Measurements from ENCODE around the gene OVCA2.
A peak's percentile ranks its signal among the peaks of the same experiment; 100 is the strongest.

OVCA2 gene

DNA sequence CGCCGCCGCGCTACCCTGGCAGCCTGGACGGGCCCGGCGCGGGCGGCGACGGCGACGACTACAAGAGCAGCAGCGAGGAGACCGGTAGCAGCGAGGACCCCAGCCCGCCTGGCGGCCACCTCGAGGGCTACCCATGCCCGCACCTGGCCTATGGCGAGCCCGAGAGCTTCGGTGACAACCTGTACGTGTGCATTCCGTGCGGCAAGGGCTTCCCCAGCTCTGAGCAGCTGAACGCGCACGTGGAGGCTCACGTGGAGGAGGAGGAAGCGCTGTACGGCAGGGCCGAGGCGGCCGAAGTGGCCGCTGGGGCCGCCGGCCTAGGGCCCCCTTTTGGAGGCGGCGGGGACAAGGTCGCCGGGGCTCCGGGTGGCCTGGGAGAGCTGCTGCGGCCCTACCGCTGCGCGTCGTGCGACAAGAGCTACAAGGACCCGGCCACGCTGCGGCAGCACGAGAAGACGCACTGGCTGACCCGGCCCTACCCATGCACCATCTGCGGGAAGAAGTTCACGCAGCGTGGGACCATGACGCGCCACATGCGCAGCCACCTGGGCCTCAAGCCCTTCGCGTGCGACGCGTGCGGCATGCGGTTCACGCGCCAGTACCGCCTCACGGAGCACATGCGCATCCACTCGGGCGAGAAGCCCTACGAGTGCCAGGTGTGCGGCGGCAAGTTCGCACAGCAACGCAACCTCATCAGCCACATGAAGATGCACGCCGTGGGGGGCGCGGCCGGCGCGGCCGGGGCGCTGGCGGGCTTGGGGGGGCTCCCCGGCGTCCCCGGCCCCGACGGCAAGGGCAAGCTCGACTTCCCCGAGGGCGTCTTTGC lies 16.2 kb downstream of the OVCA2 start:
- peak; percentile 46 to 70 for DNase-seq (ENCODE audit: low read depth in 2 of 2)
- H3K4me3 ChIP-seq (replicated peaks in 1 of 2; ENCODE audit: low read depth in 2 of 2, low read length in 2 of 2), result peak overlapping the region; percentile 30 to 69
- TF ChIP-seq, protein P1, sequence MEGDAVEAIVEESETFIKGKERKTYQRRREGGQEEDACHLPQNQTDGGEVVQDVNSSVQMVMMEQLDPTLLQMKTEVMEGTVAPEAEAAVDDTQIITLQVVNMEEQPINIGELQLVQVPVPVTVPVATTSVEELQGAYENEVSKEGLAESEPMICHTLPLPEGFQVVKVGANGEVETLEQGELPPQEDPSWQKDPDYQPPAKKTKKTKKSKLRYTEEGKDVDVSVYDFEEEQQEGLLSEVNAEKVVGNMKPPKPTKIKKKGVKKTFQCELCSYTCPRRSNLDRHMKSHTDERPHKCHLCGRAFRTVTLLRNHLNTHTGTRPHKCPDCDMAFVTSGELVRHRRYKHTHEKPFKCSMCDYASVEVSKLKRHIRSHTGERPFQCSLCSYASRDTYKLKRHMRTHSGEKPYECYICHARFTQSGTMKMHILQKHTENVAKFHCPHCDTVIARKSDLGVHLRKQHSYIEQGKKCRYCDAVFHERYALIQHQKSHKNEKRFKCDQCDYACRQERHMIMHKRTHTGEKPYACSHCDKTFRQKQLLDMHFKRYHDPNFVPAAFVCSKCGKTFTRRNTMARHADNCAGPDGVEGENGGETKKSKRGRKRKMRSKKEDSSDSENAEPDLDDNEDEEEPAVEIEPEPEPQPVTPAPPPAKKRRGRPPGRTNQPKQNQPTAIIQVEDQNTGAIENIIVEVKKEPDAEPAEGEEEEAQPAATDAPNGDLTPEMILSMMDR (IDR thresholded peaks at IDR 0.05; ENCODE audit: low read depth, low read length), result no peak

DNA sequence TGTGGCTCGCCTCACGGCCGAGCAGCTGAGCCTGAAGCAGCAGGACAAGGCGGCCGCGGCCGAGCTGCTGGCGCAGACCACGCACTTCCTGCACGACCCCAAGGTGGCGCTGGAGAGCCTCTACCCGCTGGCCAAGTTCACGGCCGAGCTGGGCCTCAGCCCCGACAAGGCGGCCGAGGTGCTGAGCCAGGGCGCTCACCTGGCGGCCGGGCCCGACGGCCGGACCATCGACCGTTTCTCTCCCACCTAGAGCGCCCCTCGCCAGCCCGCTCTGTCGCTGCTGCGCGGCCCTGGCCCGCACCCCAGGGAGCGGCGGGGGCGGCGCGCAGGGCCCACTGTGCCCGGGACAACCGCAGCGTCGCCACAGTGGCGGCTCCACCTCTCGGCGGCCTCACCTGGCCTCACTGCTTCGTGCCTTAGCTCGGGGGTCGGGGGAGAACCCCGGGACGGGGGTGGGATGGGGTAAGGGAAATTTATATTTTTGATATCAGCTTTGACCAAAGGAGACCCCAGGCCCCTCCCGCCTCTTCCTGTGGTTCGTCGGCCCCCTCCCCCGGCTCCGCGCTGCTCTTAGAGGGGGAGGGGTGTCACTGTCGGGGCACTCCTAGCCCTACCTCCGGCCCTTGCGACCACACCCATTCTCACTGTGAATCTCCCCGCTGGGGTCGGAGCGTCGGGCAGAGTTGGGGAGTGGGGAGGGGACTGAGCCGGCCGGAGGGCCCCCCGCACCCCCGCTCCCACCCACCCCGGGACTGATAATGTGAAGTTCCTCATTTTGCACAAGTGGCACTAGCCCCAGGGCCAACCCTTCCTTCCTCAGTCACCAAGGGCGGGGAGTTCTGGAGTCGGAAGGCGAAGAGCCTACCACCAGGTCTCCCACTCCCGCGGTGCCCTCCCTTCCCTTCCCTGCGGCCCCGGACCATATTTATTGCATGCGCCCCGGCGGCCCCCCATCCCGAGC lies 17.0 kb downstream of the OVCA2 start:
- DNase-seq (ENCODE audit: low read depth in 2 of 2), result peak; percentile 89 to 90
- H3K4me3 ChIP-seq (replicated peaks in 1 of 2; ENCODE audit: low read depth in 2 of 2, low read length in 2 of 2), result peak overlapping the region; percentile 15 to 69
- TF ChIP-seq, protein P1 (IDR thresholded peaks at IDR 0.05; ENCODE audit: low read depth, low read length), result peak; percentile 75

DNA sequence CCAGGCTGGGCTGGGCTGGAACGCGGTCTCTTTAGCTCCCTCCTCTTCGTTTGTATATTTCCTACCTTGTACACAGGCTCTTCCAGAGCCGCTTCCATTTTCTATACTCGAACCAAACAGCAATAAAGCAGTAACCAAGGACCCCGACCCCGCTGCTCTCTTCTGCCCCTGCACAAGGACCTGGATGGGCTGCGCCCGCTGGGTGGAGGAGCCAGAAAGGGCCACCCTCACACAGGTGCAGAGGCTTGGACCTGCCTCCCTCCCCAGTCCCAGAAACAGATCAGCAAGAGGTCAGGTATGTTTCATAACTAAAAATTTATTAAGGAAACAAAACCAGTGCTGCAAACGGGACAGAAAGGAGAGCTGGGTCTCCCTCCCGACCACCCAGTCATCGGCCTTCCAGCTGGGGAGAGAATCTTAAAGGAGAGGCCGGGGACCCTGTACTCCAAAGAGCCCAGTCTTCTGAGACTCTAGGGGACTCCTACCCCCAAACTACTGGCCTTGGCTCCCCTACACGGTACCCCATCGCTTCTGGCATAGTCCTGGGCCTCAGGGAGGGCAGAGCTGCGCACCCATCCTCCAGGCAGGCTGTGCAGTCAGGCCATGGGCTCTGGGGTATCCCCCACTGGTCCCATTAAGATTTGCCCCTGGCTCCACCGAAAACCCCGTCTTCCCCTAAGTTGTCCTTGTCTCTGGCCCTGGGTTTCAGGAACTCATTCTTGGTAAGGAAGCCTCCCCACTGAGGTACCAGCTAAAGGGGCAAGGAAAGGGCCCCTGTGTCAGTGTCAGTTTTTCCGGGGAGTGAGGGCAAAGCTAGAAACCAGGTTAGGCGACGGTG lies 17.9 kb downstream of the OVCA2 start:
- DNase-seq (ENCODE audit: low read depth in 2 of 2), result no peak
- peak overlapping the region; percentile 8 to 69 for H3K4me3 ChIP-seq (replicated peaks in 1 of 2; ENCODE audit: low read depth in 2 of 2, low read length in 2 of 2)
- TF ChIP-seq, protein P1 (IDR thresholded peaks at IDR 0.05; ENCODE audit: low read depth, low read length), result no peak

DNA sequence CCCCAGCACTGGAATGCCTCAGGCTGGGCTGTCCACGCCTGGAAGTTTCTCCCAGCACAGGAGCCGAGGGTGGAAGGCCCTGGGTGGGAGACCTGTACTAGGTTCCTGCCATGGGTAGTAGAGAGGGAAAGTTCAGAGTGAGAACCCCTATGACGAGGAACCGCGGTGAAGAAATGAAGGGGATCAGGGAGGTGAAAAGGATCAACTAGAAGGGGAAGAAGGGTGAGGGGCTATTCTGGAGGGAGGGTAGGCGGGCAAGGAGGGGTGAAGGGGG lies 18.5 kb downstream of the OVCA2 start:
- DNase-seq (ENCODE audit: low read depth in 2 of 2), result no peak
- H3K4me3 ChIP-seq (replicated peaks in 1 of 2; ENCODE audit: low read depth in 2 of 2, low read length in 2 of 2), result no peak overlapping the region
- TF ChIP-seq, protein P1 (IDR thresholded peaks at IDR 0.05; ENCODE audit: low read depth, low read length), result no peak

DNA sequence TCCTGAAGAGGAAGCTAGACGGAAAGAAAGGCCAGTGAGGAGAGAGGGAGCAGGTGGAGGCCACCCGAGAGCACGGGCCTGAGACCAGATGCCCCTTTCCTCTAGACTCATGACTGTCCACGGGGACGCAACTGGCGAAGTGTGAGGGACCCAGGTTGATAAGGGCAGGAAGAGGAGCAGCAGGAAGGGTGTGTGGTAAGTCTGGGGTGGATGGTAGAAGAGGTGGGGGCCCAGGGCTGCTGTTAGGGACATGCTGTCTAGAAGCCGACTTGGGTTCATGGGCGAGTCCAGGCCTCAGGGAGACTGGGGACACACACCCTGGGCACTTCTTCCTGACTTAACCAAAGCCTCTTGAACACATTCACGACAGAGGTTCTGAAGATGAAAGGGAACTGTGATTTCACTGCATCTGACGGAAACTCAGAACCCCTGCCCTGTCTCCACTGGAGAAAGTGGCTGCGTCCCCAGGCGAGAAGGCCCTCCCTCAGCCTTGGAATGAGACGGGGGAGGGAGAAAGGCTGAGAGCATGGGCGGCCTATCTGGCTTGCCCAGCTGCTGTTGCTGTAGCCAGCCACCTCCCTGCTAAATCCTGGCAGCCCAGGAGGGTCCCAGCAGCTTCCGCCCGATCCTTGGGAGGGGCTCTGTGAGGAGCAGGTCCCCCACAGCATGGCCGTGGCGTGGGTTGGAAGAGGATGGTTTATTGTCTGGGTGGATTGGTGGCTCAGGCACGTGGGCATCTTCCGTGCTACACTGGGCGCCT lies 19.0 kb downstream of the OVCA2 start:
- H3K4me3 ChIP-seq (replicated peaks in 1 of 2; ENCODE audit: low read depth in 2 of 2, low read length in 2 of 2), result no peak overlapping the region
- TF ChIP-seq, protein P1 (IDR thresholded peaks at IDR 0.05; ENCODE audit: low read depth, low read length), result no peak
- peak; percentile 31 to 38 for DNase-seq (ENCODE audit: low read depth in 2 of 2)
